H54 (cell line): ENCODE data around the gene SIN3A.

Experiments
- DNase-seq: peaks from one replicate; pipeline ENCODE4 v3.0.0; 2011; ENCODE audit warnings: low spot score, mixed read lengths; ENCODE audit not compliant: insufficient read length
- FAIRE-seq: peaks from 3 replicates; lab custom pipeline; 2011; peaks lifted over from hg19 to GRCh38; lab: Jason Lieb, UNC
- POLR2A ChIP-seq: IDR thresholded peaks from 2 replicates; pipeline ENCODE4 v1.6.1; 2011; ENCODE audit warnings: low read depth, mild to moderate bottlenecking, low read length

SIN3A gene

DNA sequence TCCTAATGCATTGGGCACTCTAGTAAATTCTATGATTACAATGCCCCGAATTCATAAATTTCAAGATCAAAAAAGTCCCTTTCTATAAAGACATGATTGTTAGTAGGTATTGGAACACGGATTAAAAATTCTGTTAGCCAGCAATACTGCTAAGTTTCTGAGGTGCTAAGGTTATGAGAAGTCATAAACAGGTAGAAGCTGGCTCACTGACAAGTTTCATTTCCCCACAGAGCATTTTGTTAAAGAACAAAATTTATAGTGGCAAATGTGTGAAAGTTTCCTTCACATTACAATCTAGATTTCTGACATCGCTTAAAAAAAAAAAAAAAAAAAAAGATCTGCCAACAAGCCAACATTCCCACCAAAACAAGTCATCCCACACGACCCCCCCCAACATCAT lies 70.7 kb downstream of the SIN3A start:
- FAIRE-seq: no peak
- DNase-seq: no peak
- TF ChIP-seq POLR2A: no peak

- no peak for TF ChIP-seq POLR2A
- FAIRE-seq: no peak
- DNase-seq: no peak
Observed at GRCh38 chr15:75371901-75372688, 79.4 kb downstream of the SIN3A start.

DNA sequence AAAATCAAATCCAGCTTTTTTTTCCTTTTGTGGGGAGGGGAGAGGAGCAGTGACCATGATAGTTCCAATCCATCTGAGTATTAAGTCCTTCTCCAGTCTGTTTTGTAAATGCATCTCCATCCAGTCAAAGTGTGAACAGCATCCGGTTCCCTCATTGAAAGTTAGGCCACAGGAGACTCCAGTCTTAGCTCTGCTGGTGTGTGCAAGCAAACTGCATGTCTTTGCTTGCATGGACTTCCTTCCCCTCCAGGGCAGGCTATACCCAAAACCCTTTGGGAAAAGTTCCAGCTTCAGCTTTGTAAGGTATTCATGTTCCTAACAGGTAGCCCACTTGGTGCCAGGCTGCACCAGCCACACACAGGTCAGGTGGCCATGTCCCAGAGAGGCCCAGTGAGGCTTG lies 80.0 kb downstream of the SIN3A start:
- TF ChIP-seq POLR2A: no peak
- no peak for DNase-seq
- FAIRE-seq: no peak

GRCh38 chr15:75369897-75370581 lies 81.5 kb downstream of the SIN3A start:
- DNase-seq: no peak
- no peak for TF ChIP-seq POLR2A
- no peak for FAIRE-seq

DNA sequence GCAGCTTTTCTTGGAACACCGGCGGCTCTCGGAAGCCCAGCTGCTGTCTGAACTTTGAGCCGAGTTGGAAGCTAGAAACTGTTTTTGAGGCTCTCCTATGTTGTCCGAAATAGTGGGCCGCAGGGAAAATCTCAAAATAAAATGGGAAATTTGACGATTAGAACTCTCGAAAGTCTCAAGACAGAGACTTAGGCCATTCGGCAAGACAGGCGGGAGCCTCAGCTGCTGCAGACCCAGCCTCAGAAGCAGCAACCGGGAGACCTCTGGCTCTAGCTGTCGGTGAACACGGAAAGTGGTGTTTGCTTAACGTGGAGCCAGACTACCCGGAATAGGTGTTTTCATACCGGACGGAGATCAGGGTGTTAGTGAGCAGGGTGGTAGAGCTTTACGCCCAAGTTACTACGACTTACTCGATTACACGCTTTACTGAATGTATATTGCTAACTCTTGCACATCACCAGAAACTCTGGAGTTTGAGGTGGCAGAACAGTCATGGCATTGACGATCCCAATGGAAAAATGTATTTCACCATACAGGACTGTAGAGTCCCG lies 82.7 kb downstream of the SIN3A start:
- no peak for DNase-seq
- no peak for FAIRE-seq
- TF ChIP-seq POLR2A: no peak

- no peak for FAIRE-seq
- TF ChIP-seq POLR2A: peak; percentile 93
- peak; percentile 83 for DNase-seq
Observed at GRCh38 chr15:75367913-75368688, 83.4 kb downstream of the SIN3A start, which contains the start of gene MAN2C1. TSS of gene MAN2C1 (minus strand) at chr15:75368607. CDS start at chr15:75368583, 24 bp downstream.

GRCh38 chr15:75367406-75367912 lies 84.0 kb downstream of the SIN3A start:
- no peak for TF ChIP-seq POLR2A
- DNase-seq (no peak), FAIRE-seq (no peak)

DNA sequence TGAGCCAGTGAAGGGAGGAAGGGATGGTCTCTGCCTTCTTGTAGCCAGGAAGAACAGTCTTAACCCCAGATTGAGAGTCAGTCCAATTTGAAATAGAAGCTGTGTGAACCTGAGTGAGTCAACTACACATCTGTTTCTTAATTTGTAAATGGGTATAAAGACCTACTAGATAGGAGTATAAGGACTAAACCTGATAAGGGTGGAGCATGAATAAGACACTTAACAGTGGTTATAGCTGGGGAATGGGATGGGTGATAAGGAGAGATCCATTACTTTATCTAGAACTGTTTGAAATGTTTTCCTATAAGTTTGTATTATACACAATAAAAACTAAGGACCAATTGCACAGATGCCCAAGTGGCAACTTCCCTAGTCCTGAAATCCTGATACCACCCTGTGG lies 84.5 kb downstream of the SIN3A start:
- TF ChIP-seq POLR2A: no peak
- FAIRE-seq: no peak

GRCh38 chr15:75366163-75366562 lies 85.3 kb downstream of the SIN3A start:
- DNase-seq: no peak
- no peak for TF ChIP-seq POLR2A
- FAIRE-seq: no peak

More for the DNA sequence above, 84.5 kb downstream of the SIN3A start:
- no peak for DNase-seq

GRCh38 chr15:75364881-75365280 lies 86.6 kb downstream of the SIN3A start:
- DNase-seq: no peak
- no peak for TF ChIP-seq POLR2A
- FAIRE-seq: no peak

GRCh38 chr15:75363786-75364185 lies 87.7 kb downstream of the SIN3A start:
- FAIRE-seq (no peak), DNase-seq (no peak)
- no peak for TF ChIP-seq POLR2A

DNA sequence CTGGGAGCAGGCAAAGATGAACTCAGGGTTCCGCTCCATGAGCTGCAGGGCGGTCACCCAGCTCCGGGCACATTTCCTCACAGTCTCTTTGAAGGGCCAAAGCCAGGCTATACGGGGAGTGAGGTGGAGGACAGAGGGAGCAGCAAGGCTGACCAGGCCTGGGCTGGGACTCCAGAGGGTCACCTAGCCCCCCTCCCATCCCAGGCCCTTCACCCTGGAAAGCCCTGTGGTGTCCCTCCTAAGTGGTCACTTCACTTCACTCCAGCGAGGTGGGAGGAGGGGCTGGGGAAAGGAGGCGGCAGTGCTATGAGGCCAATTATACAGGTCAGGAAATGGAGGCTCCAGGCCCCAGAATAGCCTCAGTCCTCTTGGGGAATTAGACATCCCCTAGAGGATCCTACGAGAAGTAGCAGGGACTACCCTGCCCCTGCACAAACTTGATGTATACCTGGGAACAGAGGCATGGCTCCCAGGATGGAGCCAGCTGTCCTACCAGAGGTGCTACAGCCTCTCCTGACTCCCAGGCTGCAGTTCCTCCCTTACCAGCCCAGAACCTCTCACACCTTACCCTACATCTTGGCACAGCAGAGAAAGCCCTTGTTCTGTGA lies 88.7 kb downstream of the SIN3A start:
- FAIRE-seq (no peak), DNase-seq (no peak)
- no peak for TF ChIP-seq POLR2A

GRCh38 chr15:75361989-75362641 lies 89.4 kb downstream of the SIN3A start:
- DNase-seq: no peak
- no peak for FAIRE-seq
- no peak for TF ChIP-seq POLR2A
